HG03469 (cell line): ENCODE results near the gene OR1C1.
"Not testable (repeated sequence)": the region's sequence is repeated elsewhere in the genome, so short reads cannot be mapped to it uniquely, and the experiment has no call there.

Experiments
- ATAC-seq: cut with Tn5 transposase; IDR thresholded peaks from one replicate; pipeline ENCODE4 v1.9.1; 2021; ENCODE audit warnings: mild to moderate bottlenecking, moderate library complexity, moderate number of reproducible peaks; ENCODE audit not compliant: unreplicated experiment

Gene OR1C1

GRCh38 chr1:247760456-247760855 is at the start of gene OR1C1:
Gene OR1C1, minus strand, starts transcription at chr1:247760556. Its CDS starts 2,150 bp downstream, at chr1:247758406.
- no peak for ATAC-seq

DNA sequence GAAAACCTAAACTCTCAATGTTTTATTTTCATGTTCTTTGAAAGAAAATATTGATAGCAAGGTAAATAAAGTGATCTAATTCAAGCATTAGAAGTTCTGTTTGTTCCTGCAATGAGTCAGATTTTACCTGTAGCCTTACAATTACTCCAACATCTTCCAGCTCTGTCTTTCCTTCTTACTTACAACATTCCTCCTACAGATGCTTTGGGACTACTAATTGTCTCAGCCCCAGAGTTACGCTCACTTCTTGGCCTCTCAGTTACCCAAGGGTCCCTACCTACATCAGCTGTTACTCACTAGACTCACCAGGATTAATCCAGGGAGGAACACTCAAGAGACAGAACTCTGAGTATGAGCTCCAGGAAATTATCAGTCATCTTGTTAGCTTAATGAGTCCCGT is 37.2 kb upstream of the OR1C1 start:
- no peak for ATAC-seq

- no peak for ATAC-seq
Measured at GRCh38 chr1:247769603-247770002, 9.2 kb upstream of the OR1C1 start.

DNA sequence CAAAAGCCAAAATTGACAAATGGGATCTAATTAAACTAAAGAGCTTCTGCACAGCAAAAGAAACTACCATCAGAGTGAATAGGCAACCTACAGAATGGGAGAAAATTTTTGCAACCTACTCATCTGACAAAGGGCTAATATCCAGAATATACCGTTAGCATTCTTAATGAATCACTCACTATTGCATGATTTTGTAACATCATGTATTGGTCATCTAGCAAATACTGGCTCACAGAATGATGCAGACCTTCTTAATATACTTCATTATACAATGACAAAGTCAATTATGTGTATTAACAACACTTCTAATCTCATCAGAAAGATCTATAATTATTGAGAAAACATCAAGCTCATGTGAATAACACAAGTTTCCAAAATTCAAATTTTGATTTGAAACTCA is 6.0 kb downstream of the OR1C1 start:
- ATAC-seq: not testable (repeated sequence)

GRCh38 chr1:247749870-247750269 is 10.5 kb downstream of the OR1C1 start:
- no peak for ATAC-seq

DNA sequence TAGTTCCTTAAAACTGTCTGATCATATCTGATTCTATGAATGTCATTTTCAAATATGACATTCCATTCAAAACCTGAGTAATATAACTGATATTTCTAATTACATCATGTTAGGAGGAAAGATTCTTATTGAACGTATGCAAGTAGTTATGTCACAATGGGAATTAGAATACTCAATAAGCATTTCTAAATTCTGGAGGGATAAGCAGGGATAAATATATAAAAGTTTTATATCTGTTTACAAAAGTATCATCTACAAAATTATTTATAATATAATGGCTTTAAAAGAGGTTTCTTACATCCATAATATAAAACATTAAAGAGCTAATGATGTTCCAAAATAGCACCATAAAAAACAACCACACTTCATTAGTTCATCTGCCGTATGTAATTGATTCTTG is 12.3 kb downstream of the OR1C1 start, which contains the start of gene OR14A2:
Gene OR14A2, minus strand, starts transcription at position 101 of the 400 bp plus-strand sequence.
- no peak for ATAC-seq

GRCh38 chr1:247747616-247748015 is 12.7 kb downstream of the OR1C1 start:
- ATAC-seq: no peak

GRCh38 chr1:247746391-247746935 is 13.9 kb downstream of the OR1C1 start:
- ATAC-seq: no peak

- ATAC-seq: not testable (repeated sequence)
Measured at GRCh38 chr1:247742215-247742760, 18.1 kb downstream of the OR1C1 start.

GRCh38 chr1:247741756-247742155 is 18.6 kb downstream of the OR1C1 start:
- no peak for ATAC-seq

GRCh38 chr1:247740721-247741120 is 19.6 kb downstream of the OR1C1 start:
- ATAC-seq: no peak

DNA sequence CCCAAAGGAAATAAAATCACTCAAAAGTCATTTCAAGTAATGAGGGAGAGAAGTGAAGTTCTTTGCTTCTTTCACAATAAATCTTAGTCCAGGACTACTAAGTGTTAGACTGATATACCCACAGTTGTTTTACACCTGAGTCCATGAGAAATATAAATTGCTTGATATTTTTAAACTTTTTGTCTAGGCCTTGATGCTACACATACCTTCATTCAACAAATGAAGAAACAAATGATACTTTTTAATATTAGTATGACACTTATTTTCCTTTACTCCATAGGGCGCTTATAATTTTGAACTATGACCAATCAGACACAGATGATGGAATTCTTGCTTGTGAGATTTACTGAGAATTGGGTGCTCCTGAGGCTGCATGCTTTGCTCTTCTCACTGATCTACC is 22.0 kb downstream of the OR1C1 start, which contains the start of gene OR14K1:
Gene OR14K1, plus strand, starts transcription at position 301 of the 400 bp plus-strand sequence. Its CDS starts 0 bp downstream, at position 301.
- no peak for ATAC-seq

DNA sequence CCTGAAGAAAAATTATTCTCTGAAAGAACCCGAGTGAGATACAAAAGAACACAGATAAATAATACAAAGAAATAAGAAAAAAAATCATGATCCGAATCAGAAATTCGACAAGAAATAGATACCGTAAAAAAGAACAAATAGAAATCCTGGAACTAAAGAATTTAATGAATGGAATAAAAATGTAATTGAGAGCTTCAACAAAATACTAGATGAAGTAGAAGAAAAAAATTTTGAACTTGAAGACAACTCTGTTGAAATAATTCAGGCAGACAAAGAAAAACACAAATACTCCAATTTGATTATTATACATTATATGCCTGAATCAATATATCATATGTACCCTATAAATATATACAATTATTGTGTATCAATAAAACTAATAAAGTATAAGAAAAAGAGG is 39.1 kb downstream of the OR1C1 start:
- no peak for ATAC-seq

- no peak for ATAC-seq
Measured at GRCh38 chr1:247716546-247716945, 43.8 kb downstream of the OR1C1 start, which contains the start of gene OR6F1. Gene OR6F1, minus strand, starts transcription at chr1:247716646. Its CDS starts 3,891 bp downstream, at chr1:247712755.

DNA sequence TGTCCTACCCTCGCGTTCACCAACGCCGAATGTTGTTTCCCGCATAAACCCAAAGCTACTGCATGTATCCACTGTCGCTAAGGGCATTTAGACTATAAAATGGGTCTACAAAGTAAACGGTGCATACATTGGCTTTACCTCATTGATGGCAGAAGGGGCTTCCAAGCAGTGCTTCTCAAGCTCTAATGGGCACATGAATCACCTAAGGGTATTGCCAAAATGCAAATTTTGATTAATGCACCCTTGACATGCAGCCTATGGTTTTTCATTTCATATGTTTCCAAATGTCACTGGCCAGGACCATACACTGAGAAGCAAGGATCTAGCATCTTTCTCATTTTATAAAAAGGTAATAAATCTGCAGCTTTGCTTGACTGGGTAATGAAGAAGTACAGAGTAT is 46.6 kb downstream of the OR1C1 start:
- no peak for ATAC-seq

GRCh38 chr1:247710681-247711080 is 49.7 kb downstream of the OR1C1 start:
- not testable (repeated sequence) for ATAC-seq
